GM19025 (cell line): Measurements from ENCODE around the gene CCBE1.

Experiments used
- ATAC-seq: cut with Tn5 transposase; IDR thresholded peaks from one replicate; pipeline ENCODE4 v1.9.1; 2021; ENCODE audit warnings: mild to moderate bottlenecking, low read depth, moderate library complexity; ENCODE audit not compliant: unreplicated experiment

The CCBE1 gene

DNA sequence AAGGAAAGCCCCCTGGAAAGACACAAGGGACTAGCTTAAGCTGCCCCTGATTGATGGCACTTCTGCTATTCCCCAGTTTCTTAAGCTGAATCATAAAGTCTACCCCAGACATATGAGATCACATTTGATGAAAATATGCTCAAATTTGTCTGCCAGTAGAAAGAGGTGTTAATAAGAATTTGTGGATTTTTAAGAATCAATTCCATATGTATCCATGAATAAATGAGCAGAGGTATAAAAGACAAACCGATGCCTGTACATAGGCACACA, 119.9 kb downstream of the CCBE1 start:
- no peak for ATAC-seq

DNA sequence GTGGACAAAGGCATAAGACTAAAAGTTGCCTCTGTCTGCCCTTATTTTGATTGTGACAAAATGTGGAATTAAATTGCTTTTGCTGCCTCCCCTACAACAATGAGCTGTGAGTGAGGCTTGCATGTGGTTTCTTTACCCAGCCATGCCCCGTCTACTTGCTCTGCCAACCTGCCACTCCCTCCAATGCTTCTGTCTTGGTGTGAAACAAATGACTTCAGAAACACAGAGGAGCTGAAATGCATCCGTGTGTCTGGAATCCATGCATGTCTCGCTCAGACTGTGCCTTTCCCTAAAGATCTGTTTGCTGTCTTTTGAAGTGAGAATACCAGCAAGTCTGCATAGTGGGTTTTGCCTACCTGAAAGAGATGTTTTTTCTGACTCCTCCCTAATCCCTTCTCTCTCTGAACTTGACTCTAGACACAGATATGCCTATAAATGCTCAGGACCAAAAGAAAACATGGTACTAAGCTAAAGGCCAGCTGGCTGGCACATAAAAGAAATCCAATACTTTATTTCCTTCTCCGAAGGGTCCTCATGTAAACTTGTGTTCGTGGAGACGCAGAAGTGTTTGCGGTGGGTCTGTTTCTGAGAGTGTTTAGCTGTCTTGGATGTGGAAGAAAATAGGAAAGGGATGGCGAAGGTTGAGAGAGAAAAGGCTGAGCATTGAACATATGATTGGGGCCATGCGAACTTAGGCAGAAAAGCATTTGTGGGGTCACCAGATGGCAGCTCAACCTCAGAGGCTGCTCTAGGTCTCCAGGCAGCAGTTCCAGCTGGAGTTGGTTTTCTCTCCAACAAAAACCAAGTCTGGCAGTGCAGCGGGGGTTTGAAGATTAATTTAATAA, 120.5 kb downstream of the CCBE1 start:
- no peak for ATAC-seq

DNA sequence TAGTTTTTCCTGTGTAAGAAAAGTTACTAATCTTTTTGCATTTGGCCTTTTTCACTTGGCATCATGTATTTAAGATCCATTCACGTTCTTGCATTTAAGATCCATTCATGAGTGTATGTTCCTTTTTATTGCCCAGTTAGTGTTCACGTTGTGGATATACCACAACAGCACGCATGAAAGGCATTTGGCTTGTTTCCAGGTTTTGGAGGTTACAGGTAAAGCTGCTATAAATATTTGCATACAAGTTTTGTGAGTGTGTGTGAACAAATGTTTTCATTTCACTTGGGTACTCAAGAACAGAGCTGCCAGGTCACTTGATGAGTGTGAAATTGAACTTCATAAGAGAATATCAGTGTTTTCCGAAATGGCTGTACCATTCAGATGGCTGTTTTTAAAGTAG, 121.2 kb downstream of the CCBE1 start:
- no peak for ATAC-seq

DNA sequence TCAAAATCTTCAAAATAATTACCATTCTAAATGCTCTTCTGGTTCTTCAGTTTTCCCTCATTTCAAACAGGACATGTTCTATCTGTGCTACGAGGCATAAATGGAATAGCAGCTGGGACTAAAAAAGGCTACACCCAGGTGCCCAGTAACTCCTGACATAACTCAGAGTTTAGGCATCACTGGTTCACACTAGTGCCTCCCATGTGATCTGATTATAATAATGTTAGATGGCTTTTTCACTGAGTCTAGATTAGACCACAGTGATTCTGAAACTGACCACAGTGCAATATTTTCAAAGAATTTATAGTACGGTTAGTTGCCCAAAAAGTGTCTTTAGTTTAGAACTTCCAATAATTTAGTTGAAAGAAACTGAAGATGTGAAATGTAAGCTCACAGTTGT, 123.3 kb downstream of the CCBE1 start:
- ATAC-seq: no peak

DNA sequence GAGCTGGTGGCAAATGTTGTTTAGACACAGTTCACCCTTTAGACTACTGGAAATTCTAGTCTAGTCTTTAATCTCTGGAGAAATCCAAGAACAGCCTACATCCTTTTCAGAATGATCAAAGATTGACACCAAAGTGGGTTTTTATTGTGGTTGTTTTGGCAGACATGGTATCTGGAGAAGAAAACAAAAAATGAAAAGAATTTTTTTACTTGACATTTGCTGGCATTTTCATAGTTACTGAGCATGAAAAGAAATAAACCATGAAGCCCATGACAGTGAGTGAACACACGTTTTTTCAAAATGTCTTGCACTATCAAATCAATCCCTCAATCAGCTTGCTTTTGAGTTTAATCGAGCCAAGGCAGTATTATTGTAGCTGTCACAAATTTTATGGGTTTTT, 125.3 kb downstream of the CCBE1 start:
- no peak for ATAC-seq

DNA sequence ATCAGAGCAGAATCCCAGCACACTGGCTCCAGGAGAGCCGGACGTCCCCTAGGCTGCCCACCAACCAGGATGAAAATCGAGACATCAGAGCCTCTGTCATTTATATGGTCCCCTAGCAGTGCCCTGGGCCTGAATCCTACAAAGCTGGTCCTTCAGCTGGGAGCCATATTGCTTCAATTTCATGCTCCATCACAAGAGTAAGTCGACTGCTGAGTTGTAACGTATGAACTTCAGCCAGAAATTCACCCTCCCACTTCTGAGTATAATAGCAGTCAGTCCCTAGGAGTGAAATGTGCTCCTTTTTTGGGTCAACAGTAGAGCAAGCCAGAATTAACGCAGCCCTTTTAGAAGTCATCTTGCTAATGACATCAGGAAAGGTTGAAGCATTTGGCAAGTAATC, 126.4 kb downstream of the CCBE1 start:
- no peak for ATAC-seq

DNA sequence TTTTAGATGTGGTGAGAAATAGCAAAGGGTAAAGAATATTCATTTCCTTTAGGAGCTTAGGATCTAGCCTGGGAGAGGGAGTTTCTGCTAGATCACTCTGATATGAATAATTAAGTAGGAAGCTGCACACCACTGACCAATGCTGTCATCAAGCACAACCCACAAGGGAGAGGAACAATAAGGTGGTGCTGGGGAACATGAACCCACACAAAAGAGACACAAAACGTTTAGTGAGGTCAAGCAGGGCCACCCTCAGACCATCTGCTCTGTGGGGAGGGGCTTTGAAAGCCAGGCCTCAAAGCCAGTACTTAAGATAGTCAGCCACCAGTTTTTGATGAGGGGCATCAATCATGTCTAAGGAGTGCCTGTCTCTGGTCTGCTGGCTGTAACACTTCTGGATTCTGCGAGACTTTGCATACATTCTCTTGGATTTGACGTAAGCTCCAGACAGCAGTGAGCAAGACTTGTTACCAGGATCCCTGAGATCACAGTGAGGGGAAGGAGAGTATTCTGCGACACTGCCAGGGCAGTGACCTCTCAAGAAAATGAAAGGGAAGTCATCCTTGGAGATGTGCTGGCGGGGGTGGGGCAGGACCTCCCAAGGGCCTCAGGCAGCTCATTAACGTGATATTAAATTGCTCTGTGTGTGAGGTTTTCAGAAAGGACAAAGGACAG, 127.0 kb downstream of the CCBE1 start:
- ATAC-seq: no peak

DNA sequence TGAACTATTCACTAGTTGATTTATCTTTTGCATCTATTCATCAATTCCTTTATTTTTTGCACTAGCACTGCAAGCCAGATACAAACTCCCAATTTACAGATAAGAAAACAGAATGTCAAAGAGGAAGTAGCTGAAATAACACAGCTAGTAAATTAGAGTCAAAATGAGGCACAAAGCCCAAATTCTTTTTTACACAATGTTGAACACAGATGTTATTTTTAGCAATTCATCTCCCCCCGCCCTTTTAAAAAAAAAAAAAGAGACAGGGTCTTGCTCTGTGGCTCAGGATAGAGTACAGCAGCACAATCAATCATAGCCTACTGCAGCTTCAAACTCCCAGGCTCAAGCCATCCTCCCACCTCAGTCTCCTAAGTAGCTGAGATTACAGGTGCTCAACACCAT, 127.8 kb downstream of the CCBE1 start:
- no peak for ATAC-seq

DNA sequence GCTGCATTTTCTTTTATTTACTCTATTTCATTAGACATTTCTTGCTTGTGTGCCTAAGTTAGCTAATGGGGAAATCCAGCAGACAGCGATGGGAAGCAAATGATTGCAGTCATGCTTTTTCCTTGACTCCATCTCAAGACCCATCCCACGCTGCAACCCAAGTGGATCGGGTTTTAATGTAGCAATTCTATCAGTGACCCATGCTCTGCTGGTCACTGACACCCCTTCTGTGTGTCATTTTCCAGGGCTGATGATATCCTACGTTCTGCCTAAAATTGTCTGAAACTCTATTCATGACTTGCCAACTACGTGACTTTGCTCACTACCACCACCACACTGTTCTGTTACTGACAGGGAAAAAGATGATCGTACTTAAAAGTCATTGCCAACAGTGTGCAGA, 129.8 kb downstream of the CCBE1 start:
- ATAC-seq: no peak

DNA sequence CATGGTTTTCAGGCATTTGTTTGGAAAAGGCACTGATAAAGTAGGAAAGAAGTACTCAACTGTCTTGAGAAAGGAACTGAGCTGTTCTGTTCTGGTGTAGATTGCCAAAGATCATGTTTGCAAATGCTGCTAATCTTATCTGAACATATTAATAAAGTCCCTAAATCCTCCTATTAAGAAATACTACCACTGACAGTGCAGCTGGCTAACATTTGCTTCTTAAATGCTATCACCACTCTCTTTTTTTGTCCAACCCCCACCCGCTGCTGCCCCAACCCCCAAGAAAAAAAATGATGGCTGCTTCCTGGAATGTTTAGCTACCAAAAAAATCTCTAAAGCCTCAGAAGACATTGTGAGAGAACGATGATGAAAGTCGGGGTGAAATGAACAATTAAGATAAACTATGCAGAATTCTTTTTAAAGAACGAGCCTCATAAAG, 130.7 kb downstream of the CCBE1 start:
- no peak for ATAC-seq

DNA sequence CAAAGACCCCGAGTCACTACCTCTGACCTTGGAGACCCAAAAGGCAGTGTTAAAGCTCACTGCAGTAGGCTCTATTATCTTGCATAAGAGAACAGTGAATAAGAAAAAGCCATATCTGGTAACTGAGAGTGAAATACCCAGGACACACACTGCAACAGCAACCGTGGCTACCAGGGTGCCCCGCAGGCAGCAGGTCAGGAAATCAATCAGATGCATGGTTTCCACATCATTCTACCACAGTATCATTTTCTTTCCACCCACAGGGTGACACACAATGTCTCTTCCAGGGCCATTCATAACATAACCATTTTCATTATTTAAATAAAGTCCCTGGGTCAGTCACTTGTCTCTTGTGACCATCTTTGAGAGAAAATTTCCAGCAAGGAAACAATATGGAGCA, 131.3 kb downstream of the CCBE1 start:
- no peak for ATAC-seq

DNA sequence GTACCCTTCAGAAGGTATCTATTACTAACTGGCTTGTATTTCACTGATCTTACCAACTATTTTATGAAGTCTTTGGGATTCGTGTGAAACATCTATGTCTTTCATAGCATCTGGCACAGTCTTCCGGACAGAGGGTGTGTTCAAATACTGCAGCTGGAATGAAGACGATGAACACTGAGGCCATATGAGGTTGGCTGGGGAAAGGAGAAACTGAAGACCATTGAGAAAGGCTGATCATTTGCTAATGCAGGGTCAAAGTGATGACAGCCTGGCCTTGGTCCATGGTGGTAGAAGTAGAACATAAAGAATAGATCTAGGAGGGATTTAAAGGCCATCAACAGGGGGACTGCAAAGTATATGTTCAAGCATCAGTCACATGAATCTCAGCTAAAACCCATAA, 132.7 kb downstream of the CCBE1 start:
- ATAC-seq: no peak

DNA sequence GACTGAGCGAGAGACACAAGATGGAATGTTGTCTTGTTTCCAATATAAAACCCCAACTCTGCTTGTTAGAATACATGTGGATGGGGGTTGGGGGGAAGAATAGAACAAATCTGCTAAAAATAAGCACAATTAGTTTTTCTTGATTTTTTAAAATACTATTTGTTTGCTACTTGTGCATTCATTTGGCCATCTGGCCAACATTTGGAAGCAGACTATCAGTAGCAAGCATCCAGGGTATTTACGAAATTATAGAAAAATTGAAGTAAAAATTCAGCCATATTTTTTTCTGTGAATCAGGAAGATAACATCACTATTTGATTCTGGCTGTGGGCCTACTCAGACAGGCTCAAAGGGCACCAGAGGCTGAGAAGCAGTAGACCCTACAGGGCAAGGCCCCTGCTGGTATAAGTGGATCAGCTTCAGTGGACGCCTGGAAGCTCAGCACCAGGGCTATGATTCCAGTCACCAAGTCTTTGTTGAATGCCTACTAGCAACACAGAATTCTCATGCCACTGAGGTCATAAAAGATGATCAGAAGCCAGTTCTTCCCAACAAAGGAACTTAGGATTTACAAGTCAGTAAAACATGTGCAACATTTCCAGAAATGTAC, 133.9 kb downstream of the CCBE1 start:
- ATAC-seq: no peak

DNA sequence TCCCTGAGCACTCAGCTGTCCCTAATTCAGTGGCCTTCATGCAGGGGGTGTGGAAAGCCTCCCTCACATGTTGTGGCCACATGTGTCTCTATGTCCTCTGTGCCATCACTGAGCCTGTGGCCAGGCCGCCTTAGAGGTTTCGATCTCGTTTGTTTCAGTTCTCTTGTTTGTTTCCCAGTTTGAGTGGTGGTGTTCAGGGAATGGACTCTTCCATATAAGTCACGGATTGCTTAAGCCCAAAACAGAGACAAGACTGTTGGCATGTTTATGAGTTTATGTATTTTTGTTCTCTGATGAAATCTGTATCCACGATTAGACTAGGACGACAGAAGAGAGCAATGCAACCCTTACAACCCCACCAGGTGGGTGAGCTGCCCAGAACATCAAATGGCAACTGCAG, 134.5 kb downstream of the CCBE1 start:
- ATAC-seq: no peak

DNA sequence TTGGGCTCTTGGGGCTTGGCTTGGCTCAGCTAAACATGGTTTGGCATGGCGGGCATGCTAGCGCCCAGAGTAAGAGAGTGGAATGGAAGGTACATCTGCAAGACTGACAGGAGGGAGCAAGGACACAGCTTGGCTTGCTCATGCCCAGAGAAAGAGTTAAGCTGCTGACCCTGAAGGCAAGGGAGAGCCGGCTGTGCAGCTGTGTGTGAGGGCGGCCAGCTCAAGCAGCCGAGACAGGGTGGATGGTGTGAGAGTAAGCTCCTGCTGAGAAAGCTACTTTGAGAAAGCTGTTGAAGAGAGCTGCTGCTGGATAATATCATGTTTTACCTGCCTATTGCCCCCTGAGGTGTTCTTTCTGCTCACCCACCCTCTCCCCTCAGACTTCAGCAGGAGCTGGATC, 135.6 kb downstream of the CCBE1 start:
- ATAC-seq: no peak

DNA sequence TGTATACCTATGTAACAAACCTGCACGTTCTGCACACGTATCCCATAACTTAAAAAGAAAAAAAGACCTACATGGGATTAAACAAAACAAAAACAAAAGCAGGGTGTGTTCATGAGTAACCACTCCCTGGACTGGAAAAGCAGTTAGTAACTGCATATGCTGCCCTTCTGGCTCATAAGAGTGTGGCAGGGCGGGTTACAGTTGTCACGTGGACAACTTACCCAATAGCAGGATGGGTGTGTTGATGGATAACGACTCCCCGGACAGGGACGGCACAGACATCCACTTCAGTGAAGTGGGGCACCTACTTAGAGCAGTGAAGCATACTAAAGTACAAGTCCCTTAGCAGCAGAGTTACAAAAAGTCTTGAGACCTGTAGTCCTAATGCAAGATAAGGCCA, 136.7 kb downstream of the CCBE1 start:
- no peak for ATAC-seq

DNA sequence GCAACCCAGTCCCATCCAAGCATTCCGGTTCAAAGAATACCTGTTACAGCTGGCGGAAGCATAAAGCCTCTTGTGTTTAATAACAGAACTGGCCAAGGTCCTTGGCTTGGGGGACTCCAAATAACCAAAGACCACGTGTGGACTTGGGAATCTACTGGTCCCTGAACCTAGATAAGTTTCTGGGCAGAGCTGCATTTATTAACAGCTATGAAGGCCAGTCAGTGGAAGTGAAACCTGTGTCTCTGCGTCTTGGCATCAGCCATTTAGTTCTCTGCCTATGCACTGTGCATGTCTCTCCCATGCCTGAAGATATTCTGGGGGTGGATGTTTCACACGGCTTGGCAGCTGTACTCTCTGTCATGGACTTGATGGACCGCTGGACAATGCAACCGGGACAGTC, 137.7 kb downstream of the CCBE1 start:
- no peak for ATAC-seq

DNA sequence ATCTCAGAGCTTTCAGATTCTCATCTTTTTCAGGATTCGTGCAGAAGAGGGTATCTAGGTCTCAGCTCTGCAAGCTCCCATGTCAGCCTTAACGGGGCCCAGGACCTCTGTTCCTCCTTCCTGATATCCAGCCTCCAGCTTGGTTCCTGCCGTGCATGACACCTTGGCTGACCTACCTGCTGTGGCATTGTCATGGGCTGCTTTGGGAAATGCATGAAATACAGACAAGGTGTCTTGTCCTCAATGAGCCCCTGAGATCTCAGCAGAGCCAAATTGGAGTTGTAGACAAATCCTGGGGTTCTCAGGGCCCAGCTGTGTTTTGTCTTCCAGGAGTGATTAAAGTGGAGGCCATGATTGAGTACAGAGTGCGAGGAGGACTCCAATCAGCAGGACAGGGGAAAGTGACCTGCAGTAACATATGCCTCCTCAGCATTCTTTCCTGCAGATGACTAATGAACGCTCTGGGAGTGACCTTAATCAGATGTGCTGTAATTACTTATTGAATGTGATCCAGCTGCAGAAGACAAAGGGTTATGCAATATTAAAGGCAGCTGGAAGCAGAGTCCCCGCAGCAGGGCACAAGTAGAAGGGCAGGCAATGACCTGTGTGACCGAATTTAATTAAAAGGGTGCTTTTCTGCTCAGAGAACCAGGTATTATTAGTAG, 141.1 kb downstream of the CCBE1 start:
- no peak for ATAC-seq

DNA sequence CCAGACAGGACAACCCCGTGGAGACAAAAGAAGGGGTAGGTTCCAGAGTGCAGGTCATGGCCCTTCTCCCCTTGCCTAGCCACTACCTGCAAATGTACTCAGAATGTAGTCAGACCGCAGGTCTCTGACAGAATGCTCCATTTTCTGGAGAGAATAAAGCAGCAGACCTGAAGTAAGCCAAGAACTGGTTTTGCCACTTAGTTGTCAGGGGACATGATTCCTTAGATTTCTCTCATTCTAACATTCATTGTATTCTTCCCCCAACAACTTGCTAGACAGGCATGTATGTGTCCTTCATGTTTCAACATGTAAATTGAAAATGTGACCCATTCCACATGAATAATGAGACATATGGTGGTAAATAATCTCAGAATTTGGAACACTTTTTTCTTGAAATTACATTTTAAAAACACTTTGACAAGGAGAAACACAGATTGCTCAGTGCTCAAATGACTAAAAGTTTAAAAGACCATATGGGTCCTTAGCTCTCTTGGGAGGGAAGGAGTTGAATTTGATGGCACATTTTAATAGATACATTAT, 142.4 kb downstream of the CCBE1 start:
- ATAC-seq: no peak

DNA sequence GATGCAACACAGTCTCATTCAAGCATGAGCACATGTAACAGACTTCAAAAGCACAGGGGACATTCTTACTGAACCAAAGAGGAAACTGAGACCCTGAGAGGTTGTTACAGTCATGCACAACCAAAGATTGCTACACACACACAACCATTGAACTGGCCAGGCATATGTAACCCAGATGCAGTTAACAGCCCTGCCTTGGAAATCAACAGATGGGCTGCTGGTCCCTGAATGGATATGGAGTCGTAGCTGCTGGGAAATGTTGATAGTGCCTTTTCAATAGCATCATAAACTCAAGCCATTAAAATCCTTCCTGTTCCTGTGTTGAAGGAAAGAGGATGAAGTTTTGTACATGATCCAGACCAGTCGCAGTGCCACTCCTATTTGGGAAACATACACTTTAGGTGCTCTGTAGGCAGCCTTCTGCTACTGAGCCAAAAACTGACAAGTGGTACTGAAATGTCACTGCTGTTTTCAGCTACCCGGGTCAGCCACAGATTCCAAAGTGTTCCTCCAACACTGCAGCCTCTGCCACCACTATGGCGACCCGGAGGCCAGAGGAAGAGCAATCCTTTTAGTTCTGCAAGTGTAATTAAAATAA, 143.9 kb downstream of the CCBE1 start:
- ATAC-seq: no peak
